Skeletal muscle satellite cell (primary cell): ENCODE measurements around the gene PAFAH1B2.
"Not testable (repeated sequence)": the region's sequence is repeated elsewhere in the genome, so short reads cannot be mapped to it uniquely, and the experiment has no call there.

Experiments used
- H3K27me3 ChIP-seq: 2 replicates; pipeline ENCODE4 v1.7.0; 2013; ENCODE audit warnings: low read length; ENCODE audit not compliant: control insufficient read depth, insufficient read depth
- H3K36me3 ChIP-seq: 2 replicates; pipeline ENCODE4 v1.7.0; 2013; ENCODE audit warnings: mild to moderate bottlenecking, control low read depth, low read length; ENCODE audit not compliant: insufficient read depth
- H3K4me1 ChIP-seq: 2 replicates; pipeline ENCODE4 v1.7.0; 2013; ENCODE audit warnings: low read length; ENCODE audit not compliant: control insufficient read depth, insufficient read depth
- H3K4me2 ChIP-seq: 2 replicates; pipeline ENCODE4 v1.7.0; 2013; ENCODE audit warnings: mild to moderate bottlenecking, low read length
- H3K4me3 ChIP-seq: 2 replicates; pipeline ENCODE4 v1.7.0; 2013; ENCODE audit warnings: low read length
- H3K9ac ChIP-seq: 2 replicates; pipeline ENCODE4 v1.7.0; 2013; ENCODE audit warnings: mild to moderate bottlenecking, low read depth, low read length, moderate library complexity
- H3K9me3 ChIP-seq: replicated peaks from 2 replicates; pipeline ENCODE4 v1.7.0; 2013; ENCODE audit warnings: mild to moderate bottlenecking, control low read depth, low read length

The PAFAH1B2 gene

GRCh38 chr11:117209351-117210125 lies 65.5 kb downstream of the PAFAH1B2 start:
- not testable (repeated sequence) for H3K4me3 ChIP-seq, H3K9ac ChIP-seq, H3K9me3 ChIP-seq, H3K27me3 ChIP-seq, H3K4me2 ChIP-seq
- peaks cover 30% of the 10 kb centered on the region for H3K36me3 ChIP-seq
- H3K4me1 ChIP-seq, result peaks cover 11% of the 10 kb centered on the region

- H3K4me1 ChIP-seq, result peaks cover 3% of the 10 kb centered on the region
- no peak overlapping the region for H3K4me3 ChIP-seq
- no peak overlapping the region for H3K9ac ChIP-seq
- no peaks in the 10 kb centered on the region for H3K9me3 ChIP-seq
- no peaks in the 10 kb centered on the region for H3K27me3 ChIP-seq
- peaks cover 23% of the 10 kb centered on the region for H3K36me3 ChIP-seq
- no peak overlapping the region for H3K4me2 ChIP-seq
Measured at GRCh38 chr11:117210620-117211019, 66.5 kb downstream of the PAFAH1B2 start.

GRCh38 chr11:117212697-117213355 lies 68.7 kb downstream of the PAFAH1B2 start:
- no peaks in the 10 kb centered on the region for H3K9me3 ChIP-seq
- H3K9ac ChIP-seq, result no peak overlapping the region
- H3K4me2 ChIP-seq, result no peak overlapping the region
- H3K4me1 ChIP-seq, result peaks cover 12% of the 10 kb centered on the region
- H3K27me3 ChIP-seq, result no peaks in the 10 kb centered on the region
- H3K4me3 ChIP-seq, result no peak overlapping the region
- peaks cover 32% of the 10 kb centered on the region for H3K36me3 ChIP-seq

GRCh38 chr11:117214404-117215110 lies 70.5 kb downstream of the PAFAH1B2 start:
- no peak overlapping the region for H3K4me3 ChIP-seq
- H3K27me3 ChIP-seq, result no peaks in the 10 kb centered on the region
- H3K9me3 ChIP-seq, result no peaks in the 10 kb centered on the region
- peaks cover 27% of the 10 kb centered on the region for H3K4me1 ChIP-seq
- no peak overlapping the region for H3K9ac ChIP-seq
- no peak overlapping the region for H3K4me2 ChIP-seq
- H3K36me3 ChIP-seq, result peaks cover 48% of the 10 kb centered on the region

- Histone ChIP-seq H3K4me2 (peak overlapping the region; percentile 11), H3K27me3 (no peaks in the 10 kb centered on the region), H3K36me3 (peaks cover 48% of the 10 kb centered on the region), H3K4me1 (peaks cover 51% of the 10 kb centered on the region), H3K9me3 (no peaks in the 10 kb centered on the region), H3K9ac (peak overlapping the region; percentile 16), H3K4me3 (no peak overlapping the region)
Measured at GRCh38 chr11:117217141-117218084, 73.3 kb downstream of the PAFAH1B2 start.

GRCh38 chr11:117218133-117218915 lies 74.2 kb downstream of the PAFAH1B2 start:
- Histone ChIP-seq H3K4me1 (peaks cover 59% of the 10 kb centered on the region), H3K9ac (peak overlapping the region; percentile 16), H3K4me3 (no peak overlapping the region), H3K9me3 (no peaks in the 10 kb centered on the region), H3K36me3 (peaks cover 43% of the 10 kb centered on the region), H3K27me3 (no peaks in the 10 kb centered on the region), H3K4me2 (peak overlapping the region; percentile 29)

GRCh38 chr11:117219001-117219400 lies 74.9 kb downstream of the PAFAH1B2 start:
- no peak overlapping the region for H3K4me3 ChIP-seq
- no peaks in the 10 kb centered on the region for H3K9me3 ChIP-seq
- H3K4me1 ChIP-seq, result peaks cover 59% of the 10 kb centered on the region
- H3K36me3 ChIP-seq, result peaks cover 46% of the 10 kb centered on the region
- H3K27me3 ChIP-seq, result no peaks in the 10 kb centered on the region
- no peak overlapping the region for H3K9ac ChIP-seq
- H3K4me2 ChIP-seq, result no peak overlapping the region

GRCh38 chr11:117219455-117219854 lies 75.4 kb downstream of the PAFAH1B2 start:
- Histone ChIP-seq H3K36me3 (peaks cover 49% of the 10 kb centered on the region), H3K4me1 (peaks cover 59% of the 10 kb centered on the region), H3K9me3 (no peaks in the 10 kb centered on the region)

GRCh38 chr11:117219995-117220394 lies 75.9 kb downstream of the PAFAH1B2 start:
- no peak overlapping the region for H3K4me3 ChIP-seq
- peaks cover 45% of the 10 kb centered on the region for H3K36me3 ChIP-seq
- no peak overlapping the region for H3K9ac ChIP-seq
- H3K27me3 ChIP-seq, result no peaks in the 10 kb centered on the region
- no peaks in the 10 kb centered on the region for H3K9me3 ChIP-seq
- H3K4me2 ChIP-seq, result no peak overlapping the region
- peaks cover 59% of the 10 kb centered on the region for H3K4me1 ChIP-seq

More at GRCh38 chr11:117219455-117219854, 75.4 kb downstream of the PAFAH1B2 start:
- Histone ChIP-seq H3K9ac (no peak overlapping the region), H3K27me3 (no peaks in the 10 kb centered on the region), H3K4me3 (no peak overlapping the region), H3K4me2 (no peak overlapping the region)

- H3K36me3 ChIP-seq, result peaks cover 49% of the 10 kb centered on the region
- peak overlapping the region; percentile 51 for H3K9ac ChIP-seq
- H3K4me3 ChIP-seq, result peak overlapping the region; percentile 3
- no peaks in the 10 kb centered on the region for H3K9me3 ChIP-seq
- peak overlapping the region; percentile 64 for H3K4me2 ChIP-seq
- H3K27me3 ChIP-seq, result no peaks in the 10 kb centered on the region
- peaks cover 59% of the 10 kb centered on the region for H3K4me1 ChIP-seq
Measured at GRCh38 chr11:117220568-117220967, 76.5 kb downstream of the PAFAH1B2 start.
